Esophagus mucosa (tissue), 1 donor: ENCODE data around the gene COL7A1. TPM values are rescaled to one million over a fixed set of nuclear protein-coding genes. Genes with fewer than 3 reads are reported as not detected.

ENCODE experiments used
- ATAC-seq: fragments of 200-7000 bp; cut with Tn5 transposase; one replicate; pipeline ENCODE4 v1.9.1; 2020
- total RNA-seq: library from RNA; stranded (reverse); gene quantifications from one replicate; pipeline ENCODE4 v1.2.4, GENCODE V29; 2023
- donor health status: DM: yes; HTN: yes; CAD: no.

The COL7A1 gene
- total RNA-seq, 1 donor from 2014 or later: 86.4 TPM

GRCh38 chr3:48591886-48592518 lies 3.1 kb downstream of the COL7A1 start:
- no peak for ATAC-seq

GRCh38 chr3:48591436-48591835 lies 3.7 kb downstream of the COL7A1 start:
- ATAC-seq: no peak

- no peak for ATAC-seq
Observed at GRCh38 chr3:48588230-48588629, 6.9 kb downstream of the COL7A1 start.

- no peak for ATAC-seq
Observed at GRCh38 chr3:48587686-48588085, 7.4 kb downstream of the COL7A1 start.

- no peak for ATAC-seq
Observed at GRCh38 chr3:48585411-48585810, 9.7 kb downstream of the COL7A1 start.

- ATAC-seq: no peak
Observed at GRCh38 chr3:48584836-48585235, 10.3 kb downstream of the COL7A1 start.

GRCh38 chr3:48581621-48582481 lies 13.3 kb downstream of the COL7A1 start:
- no peak for ATAC-seq

- ATAC-seq: no peak
Observed at GRCh38 chr3:48576647-48577046, 18.5 kb downstream of the COL7A1 start.

GRCh38 chr3:48575366-48575765 lies 19.8 kb downstream of the COL7A1 start:
- no peak for ATAC-seq

- no peak for ATAC-seq
Observed at GRCh38 chr3:48573973-48574585, 21.1 kb downstream of the COL7A1 start.

GRCh38 chr3:48572517-48572916 lies 22.6 kb downstream of the COL7A1 start:
- no peak for ATAC-seq

GRCh38 chr3:48571938-48572337 lies 23.2 kb downstream of the COL7A1 start:
- ATAC-seq: no peak

- ATAC-seq: no peak
Observed at GRCh38 chr3:48569808-48570450, 25.2 kb downstream of the COL7A1 start.

GRCh38 chr3:48569400-48569799 lies 25.7 kb downstream of the COL7A1 start:
- ATAC-seq: no peak

- no peak for ATAC-seq
Observed at GRCh38 chr3:48568476-48568875, 26.7 kb downstream of the COL7A1 start.

- ATAC-seq: no peak
Observed at GRCh38 chr3:48567500-48567899, 27.6 kb downstream of the COL7A1 start.

GRCh38 chr3:48567090-48567489 lies 28.0 kb downstream of the COL7A1 start:
- ATAC-seq: no peak

- ATAC-seq: no peak
Observed at GRCh38 chr3:48566401-48566760, 28.7 kb downstream of the COL7A1 start.

GRCh38 chr3:48565591-48566400 lies 29.3 kb downstream of the COL7A1 start:
- ATAC-seq: no peak

- no peak for ATAC-seq
Observed at GRCh38 chr3:48565186-48565585, 29.9 kb downstream of the COL7A1 start.

- no peak for ATAC-seq
Observed at GRCh38 chr3:48564667-48565066, 30.5 kb downstream of the COL7A1 start.

- ATAC-seq: no peak
Observed at GRCh38 chr3:48564022-48564421, 31.1 kb downstream of the COL7A1 start.
